Measurements from ENCODE around the gene AKR1E2.

The AKR1E2 gene

GRCh38 chr10:4847561-4848355 is 21.8 kb downstream of the AKR1E2 start:
- no peak for DNase-seq

DNA sequence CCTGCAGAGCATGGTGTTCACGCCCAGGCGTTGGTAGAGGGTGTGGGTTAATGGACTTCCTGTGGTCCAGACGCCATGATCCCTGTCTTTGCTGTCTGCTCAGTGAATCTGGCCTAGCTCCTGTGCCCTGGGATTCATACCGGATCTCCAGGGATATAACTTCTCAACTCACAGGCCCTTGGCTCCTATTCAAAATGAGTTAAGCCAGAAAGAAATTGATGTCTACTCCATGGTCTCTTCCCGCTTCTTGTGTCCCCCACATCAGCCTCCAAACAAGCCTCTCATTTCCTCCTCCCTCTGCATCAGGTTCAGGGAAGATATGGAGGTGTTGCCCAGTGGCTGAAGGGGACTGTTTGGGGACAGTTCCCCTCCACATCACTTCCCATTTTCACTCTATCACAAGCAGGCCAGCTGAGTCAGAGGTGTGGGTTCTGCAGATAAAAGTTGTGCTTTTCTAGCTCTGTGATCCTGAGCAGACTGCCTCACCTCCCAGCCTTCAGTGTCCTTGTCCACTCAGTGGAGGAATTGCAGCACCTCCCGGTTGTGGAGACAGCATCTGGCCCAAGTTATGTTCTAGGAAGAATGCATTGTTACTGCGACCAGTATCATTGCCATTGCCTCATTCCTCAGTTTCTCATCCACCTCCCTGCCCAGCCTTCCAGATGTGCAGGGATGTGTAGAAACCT is 22.5 kb downstream of the AKR1E2 start:
- DNase-seq = no peak

DNA sequence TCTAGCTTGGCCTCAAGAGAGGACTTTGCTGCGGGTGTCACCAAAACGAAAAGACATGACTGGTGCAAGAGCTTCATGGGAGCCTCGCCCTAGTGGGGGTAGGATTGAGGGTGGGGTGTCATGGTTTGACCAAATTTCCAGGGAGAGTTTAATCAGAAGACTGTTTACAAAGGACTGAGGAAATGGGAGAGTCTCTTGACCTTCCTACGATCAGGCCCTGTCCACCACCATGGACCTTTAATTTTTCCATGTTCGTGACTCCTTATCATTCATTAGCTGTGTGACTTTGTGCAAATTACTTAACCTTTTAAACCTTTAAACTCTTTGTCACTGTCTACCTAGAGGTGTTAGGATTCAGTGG is 23.0 kb downstream of the AKR1E2 start:
- no peak for DNase-seq

DNA sequence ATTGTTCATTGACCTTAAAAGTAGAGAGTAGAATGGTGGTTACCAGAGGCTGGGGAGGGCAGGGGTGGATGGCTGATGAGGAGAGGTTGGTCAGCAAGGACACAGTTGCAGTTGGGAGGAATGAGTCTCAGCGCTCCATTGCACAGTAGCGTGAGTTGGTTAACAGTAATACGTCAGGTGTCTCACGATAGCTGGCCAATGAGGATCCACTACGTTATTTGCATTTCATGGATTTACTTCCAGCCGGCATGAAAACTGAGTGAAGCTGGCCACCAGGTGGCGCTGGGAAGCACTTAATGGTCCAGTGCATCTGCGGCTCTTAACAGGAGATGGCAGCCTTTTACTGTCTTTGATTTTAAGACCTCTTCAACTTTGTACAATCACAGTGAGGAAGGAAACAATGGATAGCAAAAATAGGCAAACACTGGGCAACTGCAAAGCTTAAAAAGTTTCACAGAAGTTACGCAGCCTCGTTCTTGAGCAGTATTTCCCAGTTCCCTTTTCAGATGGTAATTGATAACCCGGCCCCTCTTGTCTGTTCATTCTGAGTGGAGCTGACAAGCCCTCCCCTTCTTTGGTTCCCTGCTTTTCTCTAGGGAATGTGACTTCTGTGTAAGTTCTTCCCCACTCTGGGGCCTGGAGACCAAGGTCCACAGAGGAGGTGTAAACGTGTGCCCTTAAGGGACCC is 23.7 kb downstream of the AKR1E2 start:
- peak; percentile 89 to 93 for DNase-seq

- no peak for DNase-seq
Measured at GRCh38 chr10:4850397-4850796, 24.4 kb downstream of the AKR1E2 start.

GRCh38 chr10:4851176-4851575 is 25.2 kb downstream of the AKR1E2 start:
- no peak for DNase-seq

- DNase-seq = no peak
Measured at GRCh38 chr10:4851846-4852245, 25.8 kb downstream of the AKR1E2 start.

GRCh38 chr10:4865945-4866661 is 40.1 kb downstream of the AKR1E2 start:
- no peak for DNase-seq

DNA sequence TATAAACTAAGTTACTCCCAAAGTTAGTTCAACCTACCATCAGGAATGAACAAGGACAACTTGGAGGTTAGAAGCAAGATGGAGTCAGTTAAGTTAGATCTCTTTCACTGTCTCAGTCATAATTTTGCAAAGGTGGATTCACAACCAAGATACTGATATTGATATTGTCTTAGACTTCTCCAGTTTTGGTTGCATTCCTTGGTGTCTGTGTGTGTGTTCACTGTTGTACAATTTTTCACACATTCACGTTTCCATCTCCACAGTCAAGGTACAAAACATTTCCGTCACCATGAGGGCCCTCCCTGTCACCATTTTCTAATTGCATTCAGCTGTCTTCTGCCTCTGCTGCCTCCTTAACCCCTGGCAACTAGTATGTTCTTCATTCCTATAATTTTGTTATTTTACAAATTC is 41.1 kb downstream of the AKR1E2 start:
- DNase-seq = no peak

GRCh38 chr10:4867520-4868356 is 41.7 kb downstream of the AKR1E2 start:
- DNase-seq = no peak

- no peak for DNase-seq
Measured at GRCh38 chr10:4868357-4868657, 42.3 kb downstream of the AKR1E2 start.

GRCh38 chr10:4882704-4883078 is 56.7 kb downstream of the AKR1E2 start:
- no peak for DNase-seq

- no peak for DNase-seq
Measured at GRCh38 chr10:4883079-4883739, 57.2 kb downstream of the AKR1E2 start.

- no peak for DNase-seq
Measured at GRCh38 chr10:4885162-4885561, 59.2 kb downstream of the AKR1E2 start.

- DNase-seq = no peak
Measured at GRCh38 chr10:4887501-4887900, 61.5 kb downstream of the AKR1E2 start.

DNA sequence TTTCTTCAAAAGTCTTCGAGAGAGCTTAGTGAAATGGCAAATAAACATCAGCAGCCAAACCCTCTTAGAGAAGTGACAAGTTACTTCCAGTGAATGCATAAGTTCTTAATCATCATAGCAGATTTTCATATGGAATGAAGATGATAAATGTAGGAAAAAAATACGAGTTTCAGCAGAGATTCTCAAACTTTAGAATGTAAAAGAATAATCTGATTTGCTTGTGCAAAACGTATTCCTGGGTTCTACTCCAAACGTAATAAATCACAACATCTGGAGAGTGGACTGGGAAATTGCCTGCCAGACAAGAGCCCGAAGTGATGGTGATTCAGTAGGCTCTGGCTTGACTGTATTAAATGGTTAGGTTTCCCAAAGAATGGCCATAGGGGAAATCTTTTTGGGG is 62.2 kb downstream of the AKR1E2 start:
- DNase-seq = no peak

DNA sequence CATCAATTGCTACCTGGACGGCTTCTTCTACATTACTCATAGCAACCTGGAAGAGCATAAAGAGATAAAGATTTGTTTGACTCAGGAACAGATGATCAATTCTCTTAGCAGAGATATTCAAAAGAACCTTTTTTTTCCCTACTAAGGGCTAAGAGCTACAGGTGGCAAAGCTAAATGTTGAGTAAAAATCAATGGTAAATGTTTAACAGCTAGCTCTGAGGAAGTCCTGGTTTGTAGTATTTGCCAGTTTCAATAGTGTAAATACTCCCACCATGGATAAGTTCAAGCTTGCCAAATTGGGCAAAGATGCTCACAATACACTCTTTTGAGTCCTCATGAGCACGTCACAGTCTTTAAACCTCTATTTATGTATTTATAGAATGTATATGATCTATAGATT is 64.0 kb downstream of the AKR1E2 start:
- DNase-seq = no peak

GRCh38 chr10:4892681-4893080 is 66.7 kb downstream of the AKR1E2 start:
- no peak for DNase-seq

DNA sequence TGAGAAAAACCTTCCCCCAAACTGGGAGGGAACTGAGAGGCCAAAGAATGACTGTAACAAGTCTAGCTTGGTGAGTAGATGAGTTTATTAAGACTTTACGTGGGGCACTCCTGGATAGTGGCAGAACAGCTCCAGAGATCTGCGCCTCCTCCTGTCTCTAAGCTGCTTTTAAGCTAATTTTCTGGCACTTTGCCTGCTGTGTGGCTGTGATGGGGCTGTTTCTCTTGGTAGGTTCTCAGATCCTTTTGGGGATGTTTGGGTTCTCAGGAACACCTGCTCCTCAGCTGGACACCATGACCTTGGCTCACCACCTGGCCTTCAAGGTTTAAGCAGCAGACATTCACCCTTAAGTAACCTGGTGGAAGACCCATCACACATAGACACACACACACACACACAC is 68.3 kb downstream of the AKR1E2 start:
- no peak for DNase-seq

Measured in stimulated activated CD4-positive, alpha-beta T cell treated with anti-CD3 and anti-CD28 coated beads, Interleukin-2, amount 100 ng/mL, for 24 hours (primary cell).